ENCODE measurements around the gene ACTR1A. TPM values are rescaled to one million over a fixed set of nuclear protein-coding genes. Genes with fewer than 3 reads are reported as not detected.
A peak's percentile ranks its signal among the peaks of the same experiment; 100 is the strongest.

ACTR1A gene
- total RNA-seq, 1 experiment from 2014 or later, result 128 TPM

DNA sequence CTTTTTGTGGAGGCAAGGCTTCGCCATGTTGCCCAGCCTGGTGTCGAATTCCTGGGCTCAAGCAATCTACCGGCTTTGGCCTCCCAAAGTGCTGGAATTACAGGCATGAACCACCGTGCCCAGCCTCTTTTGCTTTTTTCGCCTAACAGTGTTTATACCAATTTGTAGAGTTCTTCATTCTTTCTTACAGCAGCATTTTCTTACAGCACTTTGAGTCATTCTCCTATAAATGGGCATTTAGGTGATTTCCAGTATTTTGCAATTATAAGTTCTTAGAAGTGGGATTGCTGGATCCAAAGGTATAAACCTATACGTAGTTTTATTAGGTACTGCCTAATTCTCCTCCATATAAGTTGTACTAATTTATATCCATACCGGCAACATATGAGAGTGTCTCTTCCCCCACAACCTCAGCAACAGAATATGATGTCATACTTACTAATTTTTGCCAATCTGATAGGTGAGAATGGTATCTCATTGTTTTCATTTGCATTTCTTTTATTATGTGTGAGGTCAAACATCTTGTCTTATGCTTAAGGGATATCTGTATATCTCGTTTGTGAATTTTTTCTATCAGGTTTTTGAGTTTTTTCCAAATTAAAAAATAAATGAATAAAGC, 40.4 kb upstream of the ACTR1A start:
- no peak for DNase-seq (ENCODE audit: low spot score)
- no peak overlapping the region for H3K4me3 ChIP-seq (ENCODE audit: low read depth, low read length, poor library complexity, severe bottlenecking)
- no peaks in the 10 kb centered on the region for H3K36me3 ChIP-seq (ENCODE audit: insufficient read depth, low read length, poor library complexity, severe bottlenecking)
- ChIA-PET CTCF (no interaction called here), POLR2A (ENCODE audit: low non-redundant PET) (no interaction called here)
- TF ChIP-seq, protein P1, sequence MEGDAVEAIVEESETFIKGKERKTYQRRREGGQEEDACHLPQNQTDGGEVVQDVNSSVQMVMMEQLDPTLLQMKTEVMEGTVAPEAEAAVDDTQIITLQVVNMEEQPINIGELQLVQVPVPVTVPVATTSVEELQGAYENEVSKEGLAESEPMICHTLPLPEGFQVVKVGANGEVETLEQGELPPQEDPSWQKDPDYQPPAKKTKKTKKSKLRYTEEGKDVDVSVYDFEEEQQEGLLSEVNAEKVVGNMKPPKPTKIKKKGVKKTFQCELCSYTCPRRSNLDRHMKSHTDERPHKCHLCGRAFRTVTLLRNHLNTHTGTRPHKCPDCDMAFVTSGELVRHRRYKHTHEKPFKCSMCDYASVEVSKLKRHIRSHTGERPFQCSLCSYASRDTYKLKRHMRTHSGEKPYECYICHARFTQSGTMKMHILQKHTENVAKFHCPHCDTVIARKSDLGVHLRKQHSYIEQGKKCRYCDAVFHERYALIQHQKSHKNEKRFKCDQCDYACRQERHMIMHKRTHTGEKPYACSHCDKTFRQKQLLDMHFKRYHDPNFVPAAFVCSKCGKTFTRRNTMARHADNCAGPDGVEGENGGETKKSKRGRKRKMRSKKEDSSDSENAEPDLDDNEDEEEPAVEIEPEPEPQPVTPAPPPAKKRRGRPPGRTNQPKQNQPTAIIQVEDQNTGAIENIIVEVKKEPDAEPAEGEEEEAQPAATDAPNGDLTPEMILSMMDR (conservative IDR thresholded peaks at IDR 0.05; ENCODE audit: low read depth, low read length), result no peak
- no peak for TF ChIP-seq EZH2 (IDR thresholded peaks at IDR 0.05; ENCODE audit: borderline replicate concordance, low read depth, low read length, poor library complexity, severe bottlenecking)
- H3K27ac ChIP-seq (ENCODE audit: low read depth, low read length, poor library complexity, severe bottlenecking), result no peak overlapping the region
- H3K4me1 ChIP-seq (ENCODE audit: insufficient read depth, low read length, poor library complexity, severe bottlenecking), result no peaks in the 10 kb centered on the region
- intact Hi-C loops (cut with micrococcal nuclease; ENCODE audit: unreplicated experiment), result no loop called here
- no TSS peak for BruUV-seq (replicated peaks)
- H3K9me3 ChIP-seq (ENCODE audit: low read depth, low read length, poor library complexity, severe bottlenecking), result no peaks in the 10 kb centered on the region
- H3K27me3 ChIP-seq (replicated peaks; ENCODE audit: insufficient read depth, low read depth, low read length, poor library complexity), result no peaks in the 10 kb centered on the region

GRCh38 chr10:102540023-102540422, 37.5 kb upstream of the ACTR1A start:
- no peaks in the 10 kb centered on the region for H3K4me1 ChIP-seq (ENCODE audit: insufficient read depth, low read length, poor library complexity, severe bottlenecking)
- BruUV-seq (replicated peaks), result no TSS peak
- no peaks in the 10 kb centered on the region for H3K27me3 ChIP-seq (replicated peaks; ENCODE audit: insufficient read depth, low read depth, low read length, poor library complexity)
- H3K36me3 ChIP-seq (ENCODE audit: insufficient read depth, low read length, poor library complexity, severe bottlenecking), result no peaks in the 10 kb centered on the region
- no peaks in the 10 kb centered on the region for H3K9me3 ChIP-seq (ENCODE audit: low read depth, low read length, poor library complexity, severe bottlenecking)
- TF ChIP-seq EZH2 (IDR thresholded peaks at IDR 0.05; ENCODE audit: borderline replicate concordance, low read depth, low read length, poor library complexity, severe bottlenecking), result no peak
- TF ChIP-seq, protein P1 (conservative IDR thresholded peaks at IDR 0.05; ENCODE audit: low read depth, low read length), result peak; percentile 38
- intact Hi-C loops (cut with micrococcal nuclease; ENCODE audit: unreplicated experiment), result no loop called here
- H3K4me3 ChIP-seq (ENCODE audit: low read depth, low read length, poor library complexity, severe bottlenecking), result no peak overlapping the region
- peak; percentile 30 for DNase-seq (ENCODE audit: low spot score)
- H3K27ac ChIP-seq (ENCODE audit: low read depth, low read length, poor library complexity, severe bottlenecking), result no peak overlapping the region
- POLR2A ChIA-PET (ENCODE audit: low non-redundant PET), result no interaction called here
- CTCF ChIA-PET, result no interaction called here

DNA sequence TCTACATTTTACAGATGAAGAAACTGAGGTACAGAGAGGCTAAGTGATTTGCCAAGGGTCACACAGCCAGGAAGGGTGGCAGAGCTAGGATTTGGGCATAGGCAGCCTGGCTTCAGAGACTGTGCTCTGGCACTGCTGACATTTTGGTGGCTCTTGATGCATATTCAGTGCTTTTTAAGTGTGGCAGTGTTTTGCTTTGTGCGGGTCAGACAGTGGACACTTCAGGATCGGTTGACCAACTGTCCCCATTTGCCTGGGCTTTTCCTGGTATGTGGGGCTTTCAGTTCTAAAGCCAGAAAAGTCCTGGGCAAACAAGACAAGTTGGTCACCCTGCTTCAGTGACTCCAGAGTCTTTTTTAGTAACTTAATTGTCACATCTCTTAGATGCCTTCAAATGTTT, 36.3 kb upstream of the ACTR1A start:
- H3K4me3 ChIP-seq (ENCODE audit: low read depth, low read length, poor library complexity, severe bottlenecking), result no peak overlapping the region
- H3K27ac ChIP-seq (ENCODE audit: low read depth, low read length, poor library complexity, severe bottlenecking), result no peak overlapping the region
- DNase-seq (ENCODE audit: low spot score), result no peak
- intact Hi-C loops (cut with micrococcal nuclease; ENCODE audit: unreplicated experiment), result no loop called here
- BruUV-seq (replicated peaks), result no TSS peak
- CTCF ChIA-PET, result no interaction called here
- H3K9me3 ChIP-seq (ENCODE audit: low read depth, low read length, poor library complexity, severe bottlenecking), result no peaks in the 10 kb centered on the region
- no peaks in the 10 kb centered on the region for H3K4me1 ChIP-seq (ENCODE audit: insufficient read depth, low read length, poor library complexity, severe bottlenecking)
- no peak for TF ChIP-seq EZH2 (IDR thresholded peaks at IDR 0.05; ENCODE audit: borderline replicate concordance, low read depth, low read length, poor library complexity, severe bottlenecking)
- TF ChIP-seq, protein P1 (conservative IDR thresholded peaks at IDR 0.05; ENCODE audit: low read depth, low read length), result no peak
- H3K36me3 ChIP-seq (ENCODE audit: insufficient read depth, low read length, poor library complexity, severe bottlenecking), result no peaks in the 10 kb centered on the region
- no peaks in the 10 kb centered on the region for H3K27me3 ChIP-seq (replicated peaks; ENCODE audit: insufficient read depth, low read depth, low read length, poor library complexity)
- POLR2A ChIA-PET (ENCODE audit: low non-redundant PET), result no interaction called here
